DND-41 (cell line): ENCODE results near the gene PAFAH1B1.

ENCODE experiments used
- ATAC-seq: fragments of 200-7000 bp; cut with Tn5 transposase; 3 replicates; pipeline ENCODE4 v1.9.1; 2021; ENCODE audit warnings: low read depth; ENCODE audit not compliant: insufficient read depth
- DNase-seq: peaks from one replicate; pipeline ENCODE4 v3.0.0-alpha.2; 2020
- H2AFZ ChIP-seq: 2 replicates; pipeline ENCODE4 v1.6.0; 2012; ENCODE audit warnings: low read depth, low read length
- H3K27ac ChIP-seq: 2 replicates; pipeline ENCODE4 v1.5.1; 2012; ENCODE audit warnings: low read length, inconsistent platforms
- H3K27me3 ChIP-seq: fragments of 200-600 bp; sonication (generic); 2 replicates; pipeline ENCODE4 v1.6.0; 2012; ENCODE audit warnings: low read length, mild to moderate bottlenecking, inconsistent platforms; ENCODE audit not compliant: insufficient read depth, poor library complexity
- H3K36me3 ChIP-seq: 2 replicates; pipeline ENCODE4 v1.5.1; 2012; ENCODE audit warnings: low read length, inconsistent platforms; ENCODE audit not compliant: insufficient read depth
- H3K4me1 ChIP-seq: 2 replicates; pipeline ENCODE4 v1.5.1; 2012; ENCODE audit warnings: mild to moderate bottlenecking, low read length; ENCODE audit not compliant: insufficient read depth
- H3K4me2 ChIP-seq: 2 replicates; pipeline ENCODE4 v1.6.0; 2012; ENCODE audit warnings: mild to moderate bottlenecking, moderate library complexity, low read length, inconsistent platforms; ENCODE audit not compliant: insufficient read depth
- H3K4me3 ChIP-seq, 2 experiments: fragments of 200-600 bp in 1 of 2; shearing (Covaris generic) in 1 of 2; 2 replicates each; pipeline ENCODE4 v1.5.1; 2012 to 2016; ENCODE audit warnings: inconsistent platforms in 2 of 2, low read length in 2 of 2, mild to moderate bottlenecking in 2 of 2, low read depth in 1 of 2, moderate library complexity in 1 of 2
- H3K79me2 ChIP-seq: 2 replicates; pipeline ENCODE4 v1.6.0; 2012; ENCODE audit warnings: low read length, inconsistent platforms; ENCODE audit not compliant: insufficient read depth
- H3K9ac ChIP-seq: 2 replicates; pipeline ENCODE4 v1.6.0; 2012; ENCODE audit warnings: low read depth, mild to moderate bottlenecking, inconsistent platforms, low read length, moderate library complexity
- H3K9me3 ChIP-seq: 2 replicates; pipeline ENCODE4 v1.5.1; 2012; ENCODE audit warnings: low read length, moderate library complexity, mild to moderate bottlenecking, inconsistent platforms; ENCODE audit not compliant: insufficient read depth, severe bottlenecking
- H4K20me1 ChIP-seq: 2 replicates; pipeline ENCODE4 v1.6.0; 2012; ENCODE audit warnings: low read length; ENCODE audit not compliant: insufficient read depth
- EZH2 ChIP-seq: IDR thresholded peaks from 3 replicates; pipeline ENCODE4 v1.6.1; 2012; ENCODE audit warnings: borderline replicate concordance, low read depth, mild to moderate bottlenecking, moderate library complexity, low read length, inconsistent platforms; ENCODE audit not compliant: severe bottlenecking
- TF ChIP-seq, protein P1 (sequence below): IDR thresholded peaks from 2 replicates; pipeline ENCODE4 v1.5.1; 2012; ENCODE audit warnings: borderline replicate concordance, low read length, moderate library complexity, mild to moderate bottlenecking; ENCODE audit not compliant: poor library complexity, severe bottlenecking; ENCODE audit errors: extremely low read depth

The PAFAH1B1 gene

DNA sequence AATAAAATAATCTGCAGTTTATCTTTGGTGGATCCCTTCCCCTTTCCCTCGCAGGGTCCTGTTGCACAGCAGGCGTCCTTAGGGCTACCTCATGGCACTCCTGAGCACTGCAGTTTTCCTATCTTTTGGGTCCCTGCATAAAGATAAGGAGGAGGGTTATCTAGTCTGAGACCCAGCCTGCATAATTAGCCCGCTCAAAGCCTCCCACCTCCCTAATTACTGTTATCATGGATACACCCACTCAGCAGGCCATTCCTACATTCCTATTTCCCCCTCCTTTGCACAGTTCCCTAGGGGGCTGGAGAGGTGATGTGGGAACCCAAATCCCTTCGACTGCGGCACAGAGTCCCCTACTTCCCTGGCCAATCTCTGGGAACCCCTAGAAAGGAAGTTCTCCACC lies 123.2 kb downstream of the PAFAH1B1 start:
- Histone ChIP-seq H3K4me1 (peaks cover 17% of the 10 kb centered on the region), H3K9me3 (no peaks in the 10 kb centered on the region), H3K36me3 (no peaks in the 10 kb centered on the region; the same call in 1 of the 2 replicates), H3K4me2 (no peak overlapping the region), H3K79me2 (peaks cover 13% of the 10 kb centered on the region), H3K27ac (no peak overlapping the region), H2AFZ (no peak overlapping the region), H3K9ac (no peak overlapping the region), H3K27me3 (no peaks in the 10 kb centered on the region), H4K20me1 (no peaks in the 10 kb centered on the region), H3K4me3 (no peak overlapping the region)
- no peak for ATAC-seq
- TF ChIP-seq, protein P1, sequence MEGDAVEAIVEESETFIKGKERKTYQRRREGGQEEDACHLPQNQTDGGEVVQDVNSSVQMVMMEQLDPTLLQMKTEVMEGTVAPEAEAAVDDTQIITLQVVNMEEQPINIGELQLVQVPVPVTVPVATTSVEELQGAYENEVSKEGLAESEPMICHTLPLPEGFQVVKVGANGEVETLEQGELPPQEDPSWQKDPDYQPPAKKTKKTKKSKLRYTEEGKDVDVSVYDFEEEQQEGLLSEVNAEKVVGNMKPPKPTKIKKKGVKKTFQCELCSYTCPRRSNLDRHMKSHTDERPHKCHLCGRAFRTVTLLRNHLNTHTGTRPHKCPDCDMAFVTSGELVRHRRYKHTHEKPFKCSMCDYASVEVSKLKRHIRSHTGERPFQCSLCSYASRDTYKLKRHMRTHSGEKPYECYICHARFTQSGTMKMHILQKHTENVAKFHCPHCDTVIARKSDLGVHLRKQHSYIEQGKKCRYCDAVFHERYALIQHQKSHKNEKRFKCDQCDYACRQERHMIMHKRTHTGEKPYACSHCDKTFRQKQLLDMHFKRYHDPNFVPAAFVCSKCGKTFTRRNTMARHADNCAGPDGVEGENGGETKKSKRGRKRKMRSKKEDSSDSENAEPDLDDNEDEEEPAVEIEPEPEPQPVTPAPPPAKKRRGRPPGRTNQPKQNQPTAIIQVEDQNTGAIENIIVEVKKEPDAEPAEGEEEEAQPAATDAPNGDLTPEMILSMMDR = no peak
- no peak for TF ChIP-seq EZH2
- no peak for DNase-seq

DNA sequence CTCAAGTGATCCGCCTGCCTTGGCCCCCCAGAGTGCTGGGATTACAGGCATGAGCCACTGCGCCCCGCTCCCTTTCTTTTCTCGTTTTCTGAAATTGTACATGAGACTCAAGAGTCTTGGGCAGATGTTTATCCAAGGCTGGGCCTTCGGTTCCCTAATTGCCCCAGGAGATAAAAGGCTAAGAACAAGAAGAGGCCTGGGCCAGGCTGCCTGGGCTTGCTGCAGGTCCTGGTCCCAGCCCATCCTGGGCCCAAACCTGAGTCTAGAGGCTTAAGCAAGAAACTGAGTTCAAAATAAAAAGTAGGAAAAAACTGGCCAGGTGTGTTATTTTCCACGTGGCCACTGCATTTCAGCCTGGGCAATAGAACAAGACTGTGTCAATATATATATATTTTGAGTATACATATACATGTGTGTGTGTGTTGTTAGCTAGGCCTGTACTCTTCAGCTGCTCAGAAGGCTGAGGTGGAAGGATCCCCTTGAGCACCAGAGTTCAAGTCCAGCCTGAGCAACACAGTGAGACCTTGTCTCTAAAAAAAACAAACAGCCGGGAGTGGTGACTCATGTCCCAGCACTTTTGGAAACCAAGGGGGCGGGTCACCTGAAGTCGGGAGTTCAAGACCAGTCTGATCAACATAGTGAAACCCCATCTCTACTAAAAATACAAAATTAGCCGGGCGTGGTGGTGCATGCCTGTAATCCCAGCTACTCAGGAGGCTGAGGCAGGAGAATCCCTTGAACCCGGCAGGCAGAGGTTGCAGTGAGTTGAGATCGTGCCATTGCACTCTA lies 124.9 kb downstream of the PAFAH1B1 start:
- no peaks in the 10 kb centered on the region for H3K79me2 ChIP-seq
- H3K9ac ChIP-seq = no peak overlapping the region
- DNase-seq = no peak
- H3K27me3 ChIP-seq = no peaks in the 10 kb centered on the region
- no peaks in the 10 kb centered on the region for H3K36me3 ChIP-seq
- H2AFZ ChIP-seq = no peak overlapping the region
- H4K20me1 ChIP-seq = no peaks in the 10 kb centered on the region
- no peak for ATAC-seq
- H3K4me3 ChIP-seq = no peak overlapping the region
- no peak overlapping the region for H3K4me2 ChIP-seq
- 0 out of 2 replicates have a peak, but pooled peaks cover 5% of the 10 kb centered on the region for H3K4me1 ChIP-seq
- H3K27ac ChIP-seq = no peak overlapping the region
- TF ChIP-seq EZH2 = no peak
- TF ChIP-seq, protein P1 = no peak
- no peaks in the 10 kb centered on the region for H3K9me3 ChIP-seq

DNA sequence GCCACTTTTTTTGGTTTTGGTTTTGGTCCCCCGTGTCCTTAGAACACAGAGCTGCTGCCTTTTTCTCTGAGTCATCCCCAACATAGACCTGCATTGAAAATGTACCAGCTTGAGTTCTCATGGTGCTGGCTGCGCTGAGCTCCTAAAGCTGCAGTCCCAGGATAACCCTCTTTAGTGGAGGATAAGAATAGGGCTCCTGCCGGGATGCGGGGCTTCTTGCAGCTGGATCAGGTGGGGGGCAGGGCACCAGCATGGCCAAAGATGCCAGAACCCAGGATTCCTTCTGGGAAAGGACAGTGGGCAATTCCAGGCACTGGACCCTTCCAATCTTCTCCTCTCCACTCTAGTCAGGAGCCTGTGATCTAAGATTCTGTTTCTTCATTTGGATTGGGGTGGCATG lies 126.4 kb downstream of the PAFAH1B1 start:
- Histone ChIP-seq H3K27me3 (no peaks in the 10 kb centered on the region), H3K4me1 (no peaks in the 10 kb centered on the region), H2AFZ (no peak overlapping the region), H3K9ac (no peak overlapping the region), H3K27ac (no peak overlapping the region), H3K79me2 (no peaks in the 10 kb centered on the region), H3K36me3 (no peaks in the 10 kb centered on the region), H4K20me1 (no peaks in the 10 kb centered on the region), H3K4me3 (no peak overlapping the region), H3K4me2 (no peak overlapping the region), H3K9me3 (no peaks in the 10 kb centered on the region)
- ATAC-seq (no peak), DNase-seq (no peak)
- TF ChIP-seq EZH2 = no peak
- TF ChIP-seq, protein P1 = no peak
